AG09319 (cell line): ENCODE results near the gene SHROOM3.

Source experiments
- DNase-seq: peaks from one replicate; pipeline ENCODE4 v3.0.0-alpha.2; 2010; ENCODE audit warnings: low read depth; ENCODE audit errors: extremely low read depth
- CTCF ChIP-seq: IDR thresholded peaks from 2 replicates; pipeline ENCODE4 v1.5.1; 2011; ENCODE audit warnings: low read depth, mild to moderate bottlenecking, inconsistent platforms, low read length, moderate library complexity

SHROOM3 gene

GRCh38 chr4:76531597-76531996 lies 96.6 kb downstream of the SHROOM3 start:
- DNase-seq = no peak
- no peak for TF ChIP-seq CTCF

GRCh38 chr4:76532805-76533204 lies 97.8 kb downstream of the SHROOM3 start:
- no peak for TF ChIP-seq CTCF
- no peak for DNase-seq

- DNase-seq = no peak
- no peak for TF ChIP-seq CTCF
Measured at GRCh38 chr4:76533314-76533713, 98.3 kb downstream of the SHROOM3 start.

- DNase-seq = no peak
- no peak for TF ChIP-seq CTCF
Measured at GRCh38 chr4:76535603-76536372, 100.8 kb downstream of the SHROOM3 start.

- TF ChIP-seq CTCF = no peak
Measured at GRCh38 chr4:76536373-76536689, 101.3 kb downstream of the SHROOM3 start.

GRCh38 chr4:76538296-76538695 lies 103.3 kb downstream of the SHROOM3 start:
- no peak for TF ChIP-seq CTCF
- DNase-seq = no peak

More at GRCh38 chr4:76536373-76536689, 101.3 kb downstream of the SHROOM3 start:
- DNase-seq = no peak

- no peak for TF ChIP-seq CTCF
Measured at GRCh38 chr4:76539979-76540378, 105.0 kb downstream of the SHROOM3 start.

More at GRCh38 chr4:76539979-76540378, 105.0 kb downstream of the SHROOM3 start:
- no peak for DNase-seq
